Measurements from ENCODE around the gene PODNL1.
A peak's percentile ranks its signal among the peaks of the same experiment; 100 is the strongest.

PODNL1 gene

GRCh38 chr19:13884726-13885591 is 53.3 kb downstream of the PODNL1 start:
- no peak overlapping the region for H3K4me2 ChIP-seq

DNA sequence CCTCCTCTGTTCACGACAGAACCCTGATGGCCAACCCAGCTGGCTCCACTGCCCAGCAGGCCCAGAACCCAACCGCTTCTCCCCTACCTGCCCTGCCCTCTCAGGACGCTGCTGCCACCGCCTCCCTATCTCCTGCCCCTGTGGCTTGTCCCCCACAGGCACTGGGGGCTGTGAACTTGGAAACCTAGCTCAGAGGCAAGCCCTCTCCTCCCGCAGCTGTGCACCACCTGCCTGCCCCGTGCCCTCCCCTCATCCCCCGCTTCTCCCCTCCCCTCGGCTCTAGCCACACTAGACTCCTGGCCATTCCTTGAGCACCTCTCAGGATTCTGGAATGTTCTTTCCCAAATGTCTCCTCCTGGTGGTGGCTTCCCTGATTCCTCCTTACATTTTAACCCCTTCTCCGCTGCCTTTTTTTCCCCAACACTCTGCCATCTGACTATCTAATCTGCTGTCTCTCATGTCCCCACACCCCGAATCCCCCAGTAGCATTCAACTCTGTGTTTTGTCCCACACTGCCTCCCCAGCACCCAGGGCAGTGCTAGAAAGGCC is 54.6 kb downstream of the PODNL1 start:
- Histone ChIP-seq H3K9me3 (no peaks in the 10 kb centered on the region), H3K4me3 (no peak overlapping the region), H3K36me3 (no peaks in the 10 kb centered on the region), H3K27ac (no peak overlapping the region), H3K4me2 (peak overlapping the region; percentile 94), H3K9ac (no peak overlapping the region), H3K27me3 (no peaks in the 10 kb centered on the region), H4K20me1 (no peaks in the 10 kb centered on the region), H3K4me1 (peaks cover 66% of the 10 kb centered on the region)
- TF ChIP-seq Cebpa-rat (IDR thresholded peaks at IDR 0.05) = no peak

More at GRCh38 chr19:13884726-13885591, 53.3 kb downstream of the PODNL1 start:
- H3K36me3 ChIP-seq = no peaks in the 10 kb centered on the region
- no peak overlapping the region for H3K9ac ChIP-seq
- no peak for TF ChIP-seq Cebpa-rat (IDR thresholded peaks at IDR 0.05)
- H3K4me3 ChIP-seq = no peak overlapping the region
- no peaks in the 10 kb centered on the region for H4K20me1 ChIP-seq
- H3K9me3 ChIP-seq = no peaks in the 10 kb centered on the region
- H3K4me1 ChIP-seq = peaks cover 65% of the 10 kb centered on the region
- H3K27me3 ChIP-seq = no peaks in the 10 kb centered on the region
- no peak overlapping the region for H3K27ac ChIP-seq

DNA sequence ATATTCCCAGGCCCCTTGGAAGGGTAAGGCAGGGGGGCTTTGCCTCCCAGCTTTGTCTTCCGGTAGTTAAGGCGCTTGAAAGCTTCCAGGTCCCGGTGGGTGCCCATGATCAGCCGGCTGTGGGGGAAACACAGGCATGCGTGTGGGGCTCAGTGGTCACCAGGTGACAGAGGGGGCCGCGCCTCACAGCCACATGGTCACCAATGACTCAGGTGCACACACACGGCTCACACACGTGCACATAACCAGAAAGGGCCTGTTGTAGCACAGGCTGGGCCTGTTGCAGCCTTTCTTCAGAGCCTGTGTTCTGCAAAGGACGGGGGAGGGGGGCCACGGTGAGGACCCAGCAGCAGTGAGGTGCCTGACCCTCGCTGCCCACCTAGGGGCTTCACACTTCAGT is 55.4 kb downstream of the PODNL1 start:
- peak overlapping the region; percentile 34; the same call in 1 of the 2 replicates for H3K9ac ChIP-seq
- H3K4me1 ChIP-seq = peaks cover 61% of the 10 kb centered on the region
- H3K4me3 ChIP-seq = no peak overlapping the region
- no peaks in the 10 kb centered on the region for H3K27me3 ChIP-seq
- peak overlapping the region; percentile 94 for H3K4me2 ChIP-seq
- no peak for TF ChIP-seq Cebpa-rat (IDR thresholded peaks at IDR 0.05)
- peak overlapping the region; percentile 49; the same call in 1 of the 2 replicates for H3K27ac ChIP-seq
- no peaks in the 10 kb centered on the region for H3K9me3 ChIP-seq
- H3K36me3 ChIP-seq = no peaks in the 10 kb centered on the region
- no peaks in the 10 kb centered on the region for H4K20me1 ChIP-seq

DNA sequence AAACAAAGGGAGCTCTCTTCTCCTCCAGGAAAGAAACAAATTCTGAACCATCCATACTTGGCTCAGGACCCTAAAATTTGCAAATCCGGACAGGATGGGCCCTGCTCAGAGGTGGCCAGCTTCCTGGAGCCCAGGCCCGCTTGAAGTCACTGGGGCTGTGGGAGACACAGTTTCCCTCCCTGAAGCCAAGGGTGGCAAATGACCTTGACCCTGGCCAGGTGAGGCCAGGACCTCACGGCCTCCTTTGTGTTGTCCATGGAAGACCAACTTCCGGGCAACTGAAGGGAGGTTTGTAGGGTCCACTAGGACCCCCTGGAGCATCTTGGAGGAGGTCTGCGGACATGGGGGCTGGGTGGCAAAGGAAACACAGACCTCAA is 55.8 kb downstream of the PODNL1 start:
- Histone ChIP-seq H3K4me2 (peak overlapping the region; percentile 94), H3K27me3 (no peaks in the 10 kb centered on the region), H3K4me1 (peaks cover 61% of the 10 kb centered on the region), H3K9me3 (no peaks in the 10 kb centered on the region), H3K4me3 (no peak overlapping the region), H3K36me3 (no peaks in the 10 kb centered on the region), H4K20me1 (no peaks in the 10 kb centered on the region), H3K27ac (peak overlapping the region; percentile 49; the same call in 1 of the 2 replicates), H3K9ac (no peak overlapping the region)
- TF ChIP-seq Cebpa-rat (IDR thresholded peaks at IDR 0.05) = no peak

GRCh38 chr19:13881692-13882418 is 56.4 kb downstream of the PODNL1 start:
- TF ChIP-seq Cebpa-rat (IDR thresholded peaks at IDR 0.05) = no peak
- Histone ChIP-seq H3K4me1 (peaks cover 61% of the 10 kb centered on the region), H3K36me3 (no peaks in the 10 kb centered on the region), H4K20me1 (no peaks in the 10 kb centered on the region), H3K27ac (peak overlapping the region; percentile 24), H3K4me3 (peak overlapping the region; percentile 48; the same call in 1 of the 2 replicates), H3K27me3 (no peaks in the 10 kb centered on the region), H3K9me3 (no peaks in the 10 kb centered on the region), H3K4me2 (peak overlapping the region; percentile 94), H3K9ac (peak overlapping the region; percentile 52; the same call in 1 of the 2 replicates)

GRCh38 chr19:13881251-13881691 is 56.9 kb downstream of the PODNL1 start:
- Histone ChIP-seq H3K9ac (peak overlapping the region; percentile 52; the same call in 1 of the 2 replicates), H3K4me1 (peaks cover 61% of the 10 kb centered on the region), H3K4me3 (peak overlapping the region; percentile 48; the same call in 1 of the 2 replicates), H3K27me3 (no peaks in the 10 kb centered on the region), H4K20me1 (no peaks in the 10 kb centered on the region), H3K9me3 (no peaks in the 10 kb centered on the region), H3K27ac (peak overlapping the region; percentile 24), H3K4me2 (peak overlapping the region; percentile 94), H3K36me3 (no peaks in the 10 kb centered on the region)
- TF ChIP-seq Cebpa-rat (IDR thresholded peaks at IDR 0.05) = no peak
